ENCODE measurements around the gene PDZD2. TPM values are rescaled to one million over a fixed set of nuclear protein-coding genes. Genes with fewer than 3 reads are reported as not detected.

The PDZD2 gene
- total RNA-seq, 1 experiment from 2014 or later, result not detected

- intact Hi-C loops (cut with micrococcal nuclease; ENCODE audit: unreplicated experiment), result no loop called here
- H3K27ac ChIP-seq, result no peak overlapping the region
- no TSS peak for BruUV-seq (replicated peaks)
- no peaks in the 10 kb centered on the region for H3F3A ChIP-seq (ENCODE audit: insufficient read depth, low read depth)
- no peak for TF ChIP-seq EZH2 (IDR thresholded peaks at IDR 0.05; ENCODE audit: low read depth)
- no peak overlapping the region for H3K4me3 ChIP-seq
- no peaks in the 10 kb centered on the region for H3K9me2 ChIP-seq (ENCODE audit: insufficient read depth)
- no peaks in the 10 kb centered on the region for H3K9me3 ChIP-seq (ENCODE audit: insufficient read depth, low read depth)
- H3K4me2 ChIP-seq, result no peak overlapping the region
- H3K36me3 ChIP-seq (ENCODE audit: low read depth), result no peaks in the 10 kb centered on the region
- ChIA-PET POLR2A (ENCODE audit: unreplicated experiment) (no interaction called here), CTCF (no interaction called here)
- no peak for DNase-seq
- H4K20me1 ChIP-seq (ENCODE audit: insufficient read depth), result no peaks in the 10 kb centered on the region
- H3K79me2 ChIP-seq (ENCODE audit: low read depth), result no peaks in the 10 kb centered on the region
- peaks cover 15% of the 10 kb centered on the region for H3K27me3 ChIP-seq (ENCODE audit: insufficient read depth, low read depth)
- no peak overlapping the region for H2AFZ ChIP-seq
- no peaks in the 10 kb centered on the region for H3K4me1 ChIP-seq (replicated peaks; ENCODE audit: insufficient read depth)
Observed at GRCh38 chr5:32082701-32083100, 443.8 kb downstream of the PDZD2 start.

GRCh38 chr5:32083981-32084430 is 445.1 kb downstream of the PDZD2 start:
- Histone ChIP-seq H4K20me1 (ENCODE audit: insufficient read depth) (no peaks in the 10 kb centered on the region), H3K9me3 (ENCODE audit: insufficient read depth, low read depth) (no peaks in the 10 kb centered on the region), H3K36me3 (ENCODE audit: low read depth) (no peaks in the 10 kb centered on the region), H2AFZ (no peak overlapping the region), H3K4me3 (no peak overlapping the region), H3K27me3 (ENCODE audit: insufficient read depth, low read depth) (peaks cover 15% of the 10 kb centered on the region), H3K27ac (no peak overlapping the region), H3F3A (ENCODE audit: insufficient read depth, low read depth) (no peaks in the 10 kb centered on the region), H3K4me1 (replicated peaks; ENCODE audit: insufficient read depth) (no peaks in the 10 kb centered on the region), H3K4me2 (no peak overlapping the region), H3K79me2 (ENCODE audit: low read depth) (no peaks in the 10 kb centered on the region), H3K9me2 (ENCODE audit: insufficient read depth) (no peaks in the 10 kb centered on the region)
- TF ChIP-seq CTCF (conservative IDR thresholded peaks at IDR 0.05), result no peak
- TF ChIP-seq EZH2 (IDR thresholded peaks at IDR 0.05; ENCODE audit: low read depth), result no peak
- CTCF ChIA-PET, result interaction anchor here (0.6 kb wide), 1 partner anchor 506 kb away, joined by 4 read pairs; no protein-coding TSS in a partner anchor
- DNase-seq, result no peak
- POLR2A ChIA-PET (ENCODE audit: unreplicated experiment), result no interaction called here
- BruUV-seq (replicated peaks), result no TSS peak
- intact Hi-C loops (cut with micrococcal nuclease; ENCODE audit: unreplicated experiment), result no loop called here

GRCh38 chr5:32087086-32088082 is 448.5 kb downstream of the PDZD2 start:
- no peak overlapping the region for H3K4me2 ChIP-seq
- no peaks in the 10 kb centered on the region for H3K36me3 ChIP-seq (ENCODE audit: low read depth)
- intact Hi-C loops (cut with micrococcal nuclease; ENCODE audit: unreplicated experiment), result no loop called here
- ChIA-PET POLR2A (ENCODE audit: unreplicated experiment) (interaction anchor here (0.7 kb wide), 1 partner anchor 47 kb away, joined by 3 read pairs; no protein-coding TSS in a partner anchor), CTCF (no interaction called here)
- no peaks in the 10 kb centered on the region for H4K20me1 ChIP-seq (ENCODE audit: insufficient read depth)
- TF ChIP-seq EZH2 (IDR thresholded peaks at IDR 0.05; ENCODE audit: low read depth) (no peak), CTCF (conservative IDR thresholded peaks at IDR 0.05) (no peak)
- H3K4me3 ChIP-seq, result no peak overlapping the region
- no peak overlapping the region for H2AFZ ChIP-seq
- no peaks in the 10 kb centered on the region for H3K9me3 ChIP-seq (ENCODE audit: insufficient read depth, low read depth)
- no TSS peak for BruUV-seq (replicated peaks)
- peaks cover 15% of the 10 kb centered on the region for H3K27me3 ChIP-seq (ENCODE audit: insufficient read depth, low read depth)
- H3F3A ChIP-seq (ENCODE audit: insufficient read depth, low read depth), result no peaks in the 10 kb centered on the region
- H3K79me2 ChIP-seq (ENCODE audit: low read depth), result no peaks in the 10 kb centered on the region
- DNase-seq, result no peak
- H3K4me1 ChIP-seq (replicated peaks; ENCODE audit: insufficient read depth), result no peaks in the 10 kb centered on the region
- H3K9me2 ChIP-seq (ENCODE audit: insufficient read depth), result no peaks in the 10 kb centered on the region
- H3K27ac ChIP-seq, result no peak overlapping the region

Data from PC-9 (cell line).